GM19452 (cell line): ENCODE data around the gene GSX2.

Source experiments
- ATAC-seq: cut with Tn5 transposase; IDR thresholded peaks from one replicate; pipeline ENCODE4 v1.9.1; 2021; ENCODE audit not compliant: unreplicated experiment

Gene GSX2

DNA sequence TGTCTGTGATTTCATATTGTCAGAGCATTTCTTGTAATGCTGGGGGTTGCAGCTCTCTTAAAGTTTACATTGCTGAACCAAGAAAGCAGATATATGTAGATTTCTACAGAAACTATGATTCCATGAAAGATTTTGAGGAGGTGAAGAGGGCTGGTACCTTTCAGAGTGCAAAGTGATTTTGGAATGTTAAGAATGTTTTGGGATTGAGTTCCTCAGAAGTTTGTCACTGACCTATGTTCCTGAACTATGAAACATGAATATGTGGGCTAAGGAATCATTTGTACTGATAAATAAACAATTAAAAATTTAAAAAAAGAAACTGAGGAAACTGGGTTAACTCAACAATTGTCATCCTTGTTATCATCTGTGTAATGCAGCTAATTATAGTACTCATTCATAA lies 23.3 kb upstream of the GSX2 start:
- no peak for ATAC-seq

DNA sequence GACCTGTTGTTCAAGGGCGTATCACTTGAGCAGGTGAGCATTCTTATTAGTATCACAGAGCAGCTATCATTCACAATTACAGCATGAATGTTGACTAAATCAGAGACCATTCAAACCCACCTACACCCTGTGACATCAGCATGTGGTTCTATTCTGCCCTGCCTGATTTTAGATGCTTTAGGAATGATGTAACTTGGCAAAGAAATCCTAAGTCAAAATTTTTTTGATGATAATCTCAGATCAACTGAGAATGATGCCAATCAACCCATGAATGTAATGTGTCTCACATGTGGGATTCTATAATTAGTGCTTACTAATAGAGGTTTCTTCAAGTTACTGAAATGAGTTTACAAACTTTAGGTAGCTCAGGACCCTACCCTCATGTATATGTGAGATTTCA lies 22.2 kb upstream of the GSX2 start:
- no peak for ATAC-seq

DNA sequence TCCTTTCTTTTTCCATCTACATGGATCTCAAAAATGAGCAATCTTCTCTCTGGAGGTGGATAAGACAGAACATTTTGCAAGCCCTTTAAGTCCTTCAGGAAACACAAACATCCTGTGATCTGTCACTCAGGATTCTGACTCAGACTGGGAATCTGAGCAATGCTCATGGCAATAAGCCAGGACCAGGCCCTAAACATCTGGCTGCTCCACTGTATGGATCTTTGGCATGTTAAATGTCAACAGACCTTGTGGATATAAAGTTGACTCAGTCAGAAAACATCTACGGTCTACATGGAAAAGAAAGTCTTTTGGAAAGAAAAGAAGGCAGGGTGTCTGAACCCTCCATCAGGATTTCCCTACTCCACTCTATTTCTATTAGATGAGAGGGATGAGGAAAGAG lies 17.8 kb upstream of the GSX2 start:
- no peak for ATAC-seq

DNA sequence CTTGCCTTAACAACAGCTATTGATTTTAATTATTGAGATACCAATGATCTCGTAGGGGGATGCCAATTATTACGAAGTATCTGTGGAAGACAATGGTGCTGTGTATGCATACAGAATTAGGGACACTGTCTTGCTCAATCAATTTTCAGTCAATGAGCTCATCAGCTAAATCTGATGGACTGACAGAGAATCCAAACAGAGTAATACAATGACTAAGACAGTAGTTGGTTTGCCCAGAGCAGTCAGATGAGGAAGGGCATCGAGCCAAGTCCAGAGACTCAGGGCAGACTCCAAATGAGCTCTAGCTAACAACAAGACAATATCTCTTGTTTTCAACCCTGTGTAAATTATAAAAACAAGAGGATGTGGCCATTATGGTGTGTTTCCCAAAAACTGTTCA lies 14.7 kb upstream of the GSX2 start:
- ATAC-seq = no peak

DNA sequence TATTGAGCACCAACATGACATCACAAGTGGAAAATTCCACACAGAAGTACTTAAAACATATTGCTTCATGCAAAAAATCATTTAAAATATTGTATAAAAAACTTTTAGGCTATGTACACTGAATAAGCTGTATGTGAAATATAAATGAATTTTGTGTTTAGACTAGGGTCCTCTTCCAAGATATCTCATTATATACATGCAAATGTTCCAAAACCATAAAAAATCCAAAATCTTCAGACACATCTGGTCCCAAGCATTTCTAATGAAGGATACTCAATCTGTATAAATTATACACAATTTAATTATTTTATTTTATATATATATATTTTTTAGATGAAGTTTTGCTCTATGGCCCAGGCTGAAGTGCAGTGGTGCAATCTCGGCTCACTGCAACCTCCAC lies 10.1 kb upstream of the GSX2 start:
- ATAC-seq = no peak

DNA sequence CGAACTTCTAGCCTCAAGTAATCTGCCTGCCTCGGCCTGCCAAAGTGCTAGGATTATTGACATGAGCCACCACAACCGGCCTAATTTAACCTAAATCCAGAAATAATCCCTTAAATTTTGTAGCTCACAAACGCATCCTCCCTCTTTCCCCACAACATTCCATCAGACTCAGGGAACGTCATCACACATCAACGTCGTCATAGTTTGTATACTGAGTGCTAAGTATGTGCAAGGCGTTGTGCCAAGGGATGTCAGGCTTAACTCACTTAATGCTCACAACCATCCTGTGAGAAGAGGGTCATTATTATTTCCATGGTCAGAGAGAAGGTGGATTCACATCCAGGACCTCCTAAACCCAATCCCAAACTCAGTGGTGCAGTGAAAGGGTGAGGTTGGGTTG lies 9.6 kb upstream of the GSX2 start:
- no peak for ATAC-seq

DNA sequence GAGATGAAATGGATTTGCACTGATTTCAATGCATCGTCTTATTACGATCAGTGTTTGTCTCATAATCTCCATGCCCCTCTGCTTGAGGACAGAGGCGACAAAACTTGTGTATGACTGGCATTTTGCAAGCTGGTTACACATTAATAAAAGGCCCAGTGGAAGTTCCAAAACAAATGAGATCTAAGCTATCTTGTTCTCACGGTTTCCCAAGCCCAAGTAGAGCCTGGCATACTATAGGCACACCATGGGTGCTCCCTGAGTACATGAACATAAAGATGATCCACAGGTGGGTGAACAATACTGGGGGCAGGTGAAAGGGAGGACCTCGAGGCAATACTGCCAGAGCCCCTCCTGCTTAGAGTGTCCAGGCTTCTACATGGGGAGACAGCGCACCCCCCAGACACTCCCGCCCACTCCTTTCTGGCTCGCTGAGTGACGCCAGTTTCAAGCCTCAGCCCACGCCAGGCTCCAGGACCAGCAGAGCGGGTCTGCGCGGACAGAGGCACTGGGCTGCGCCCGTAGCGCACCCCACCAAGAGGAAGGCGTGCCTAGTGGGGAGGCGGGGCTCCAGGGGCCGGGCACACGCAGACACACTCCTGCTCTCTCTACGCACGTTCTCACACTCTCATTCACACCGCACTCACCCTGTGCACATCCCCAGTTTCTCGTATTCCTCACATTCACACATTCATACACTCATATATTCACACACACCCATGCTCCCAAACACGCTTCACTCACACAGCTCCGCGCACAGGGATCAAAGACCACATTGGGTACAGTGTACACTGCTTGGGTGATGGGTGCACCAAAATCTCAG lies 8.9 kb upstream of the GSX2 start:
- ATAC-seq = no peak

DNA sequence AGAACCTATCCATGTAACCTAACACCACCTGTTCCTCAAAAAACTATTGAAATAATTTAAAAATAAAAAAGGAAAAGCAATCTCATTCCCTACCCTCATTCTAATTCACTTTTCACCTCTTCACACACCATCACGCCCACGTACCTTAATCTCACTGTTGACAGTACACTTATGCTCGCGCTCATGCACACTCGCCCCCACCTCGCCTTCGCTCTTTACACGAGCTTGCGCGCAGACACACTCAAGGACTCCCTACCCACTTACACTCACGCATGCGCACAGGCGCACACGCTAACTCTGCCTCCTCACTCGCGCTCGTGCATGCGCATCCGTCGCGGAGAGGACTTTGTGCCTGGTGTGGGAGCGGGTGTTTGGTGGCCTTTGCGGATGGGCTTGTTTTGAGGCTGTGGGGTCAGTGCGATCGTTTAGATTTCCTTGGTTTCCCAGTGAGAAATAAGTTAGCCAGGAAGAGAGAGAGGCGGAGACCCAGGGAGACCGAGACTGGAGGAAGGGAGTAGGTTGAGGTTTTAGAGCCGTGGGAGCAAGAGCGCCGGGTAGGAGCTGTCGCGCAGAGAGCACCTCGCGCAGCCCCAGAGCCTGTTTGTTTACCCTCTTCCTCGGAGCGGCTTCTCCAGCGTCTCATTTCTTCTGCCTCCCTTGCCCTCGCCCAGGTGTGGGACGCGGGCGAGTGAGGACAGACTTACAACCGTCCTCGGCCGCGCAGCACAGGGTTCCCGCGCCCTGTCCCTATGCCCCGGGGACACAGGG lies 8.1 kb upstream of the GSX2 start:
- ATAC-seq = peak; percentile 56

DNA sequence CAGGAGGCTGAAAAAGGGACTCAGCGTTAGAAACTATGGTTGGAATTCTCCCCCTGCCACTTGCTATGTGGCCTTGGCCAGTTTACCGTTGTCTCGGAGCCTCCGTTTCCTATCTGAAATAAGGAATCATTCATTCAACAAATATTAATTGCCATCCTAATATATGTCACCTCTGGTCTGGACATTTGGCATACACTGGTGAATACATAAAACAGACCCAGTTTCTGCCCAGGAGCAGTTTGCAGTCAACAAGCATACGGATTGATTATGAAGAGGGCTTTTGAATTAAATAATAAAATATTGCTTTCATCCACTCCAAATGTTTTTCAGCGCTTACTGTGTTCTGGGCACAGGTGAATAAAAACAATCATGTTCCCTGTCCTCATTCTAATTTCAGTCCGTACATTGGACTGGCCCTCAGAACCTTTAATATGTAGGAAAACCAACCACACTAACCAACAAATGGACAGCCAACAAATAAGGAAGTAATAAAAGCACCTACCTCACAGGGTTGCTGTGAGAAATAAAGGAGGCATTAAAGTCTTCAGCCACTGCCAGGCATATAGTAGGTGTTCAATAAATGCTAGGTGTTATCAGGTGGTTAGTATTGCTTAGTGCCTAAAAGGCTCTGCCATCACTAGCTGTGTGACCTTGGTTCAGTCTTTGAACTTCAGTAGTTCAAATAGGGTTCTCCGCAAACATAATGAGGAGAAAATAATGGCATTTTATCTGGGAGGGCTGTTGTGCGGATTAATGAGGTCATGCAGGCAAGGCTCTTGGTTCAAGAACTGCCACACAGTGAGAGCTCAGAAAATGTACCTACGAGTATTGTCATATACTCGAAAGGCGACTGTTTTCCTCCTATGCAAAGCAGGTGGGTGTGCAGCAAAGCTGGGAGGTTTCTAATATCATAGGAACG lies 7.3 kb upstream of the GSX2 start:
- no peak for ATAC-seq

DNA sequence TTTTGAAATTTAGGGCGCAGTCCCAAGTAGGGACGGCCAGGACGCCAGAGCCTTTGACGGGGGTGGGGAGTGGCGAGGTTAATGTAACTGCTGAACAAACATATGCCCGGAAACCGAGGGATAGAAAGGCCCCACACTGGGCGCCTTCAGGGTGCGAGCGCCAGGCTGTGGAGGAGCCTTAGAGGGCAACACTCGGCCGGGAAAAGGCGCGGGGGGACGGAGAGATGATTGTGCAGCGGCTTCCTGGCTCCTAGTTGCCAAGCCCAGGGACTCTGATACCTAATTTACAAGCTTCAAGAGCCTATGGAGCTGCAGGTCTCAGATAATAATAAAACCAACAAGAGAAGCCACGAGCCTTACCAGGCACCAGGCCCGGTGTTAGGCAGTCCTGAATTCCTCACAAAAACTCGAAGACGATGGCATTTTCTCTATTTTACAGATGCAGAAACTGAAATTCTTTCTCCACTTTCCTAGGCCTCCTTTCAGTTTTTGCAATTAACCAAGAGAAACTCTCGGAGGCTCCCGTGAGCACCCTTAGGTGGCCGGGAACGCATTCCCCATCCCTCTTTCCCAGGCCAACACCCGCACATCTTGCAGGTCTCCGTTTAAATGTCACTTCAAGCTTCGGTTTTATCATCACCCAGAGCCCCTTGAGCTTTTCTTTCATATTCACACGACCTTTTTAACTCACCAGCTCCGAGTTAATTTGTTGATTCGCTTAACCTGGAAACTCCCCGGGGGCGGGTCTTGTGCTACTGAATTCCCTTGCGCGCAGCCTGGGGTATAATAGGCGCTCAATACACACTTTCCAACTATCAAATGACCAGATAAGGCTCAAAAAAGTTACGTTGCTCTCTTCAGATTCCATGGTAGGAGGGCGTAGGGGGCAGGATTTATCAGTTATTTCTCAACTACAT lies 6.4 kb upstream of the GSX2 start:
- no peak for ATAC-seq

DNA sequence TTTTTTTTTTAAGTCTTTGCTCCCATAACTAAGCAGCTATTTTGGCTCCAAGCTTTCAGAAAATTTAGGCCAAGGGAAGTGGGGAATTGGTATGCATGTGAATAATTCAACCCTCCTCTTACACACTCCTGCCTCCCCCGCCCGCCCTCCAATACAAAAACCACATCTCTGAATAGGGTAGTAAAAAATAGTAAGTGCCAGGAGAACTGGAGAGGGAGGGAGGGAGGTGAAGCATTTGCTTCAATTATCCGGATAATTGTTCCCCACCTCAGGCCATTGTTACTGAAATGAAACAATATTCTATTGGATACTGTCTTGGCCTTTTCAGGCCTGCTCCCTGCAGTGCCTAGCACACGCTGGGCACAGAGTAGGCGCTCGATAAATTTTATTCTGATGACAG lies 5.5 kb upstream of the GSX2 start:
- ATAC-seq = no peak

DNA sequence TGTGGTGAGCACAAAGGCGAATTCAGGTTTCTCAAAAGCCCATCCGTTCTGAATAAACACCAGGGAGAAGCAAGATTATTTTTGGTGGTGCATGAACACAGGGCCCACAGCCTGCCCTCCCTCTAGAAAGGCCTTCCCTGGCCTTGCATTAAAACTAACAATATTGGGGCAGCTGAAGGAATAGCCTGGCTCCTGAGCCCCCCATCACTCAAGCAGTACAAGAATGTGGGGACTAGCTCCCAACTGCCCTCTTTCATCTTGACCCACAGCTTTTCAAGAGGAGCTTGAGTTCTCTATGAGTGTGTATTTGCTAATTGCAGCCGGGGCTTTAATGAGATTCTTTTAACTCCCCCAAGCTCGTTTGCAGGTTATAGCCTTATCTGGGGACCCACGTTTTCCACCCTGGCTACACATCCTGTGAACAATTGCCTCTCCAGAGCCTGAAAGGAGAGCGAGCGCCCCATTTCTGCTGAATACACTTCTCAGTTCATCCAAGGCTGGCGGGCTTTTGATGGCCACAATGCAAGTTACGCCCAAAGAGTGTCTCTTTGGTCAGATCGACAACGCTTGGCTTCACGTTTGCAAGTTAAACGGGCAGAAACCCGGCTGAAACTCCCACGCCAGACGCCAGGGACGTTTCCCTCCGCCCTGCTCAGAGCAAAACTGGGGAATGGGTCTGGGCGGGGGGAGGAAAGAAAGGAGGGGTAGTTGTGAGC lies 4.7 kb upstream of the GSX2 start:
- ATAC-seq = no peak

DNA sequence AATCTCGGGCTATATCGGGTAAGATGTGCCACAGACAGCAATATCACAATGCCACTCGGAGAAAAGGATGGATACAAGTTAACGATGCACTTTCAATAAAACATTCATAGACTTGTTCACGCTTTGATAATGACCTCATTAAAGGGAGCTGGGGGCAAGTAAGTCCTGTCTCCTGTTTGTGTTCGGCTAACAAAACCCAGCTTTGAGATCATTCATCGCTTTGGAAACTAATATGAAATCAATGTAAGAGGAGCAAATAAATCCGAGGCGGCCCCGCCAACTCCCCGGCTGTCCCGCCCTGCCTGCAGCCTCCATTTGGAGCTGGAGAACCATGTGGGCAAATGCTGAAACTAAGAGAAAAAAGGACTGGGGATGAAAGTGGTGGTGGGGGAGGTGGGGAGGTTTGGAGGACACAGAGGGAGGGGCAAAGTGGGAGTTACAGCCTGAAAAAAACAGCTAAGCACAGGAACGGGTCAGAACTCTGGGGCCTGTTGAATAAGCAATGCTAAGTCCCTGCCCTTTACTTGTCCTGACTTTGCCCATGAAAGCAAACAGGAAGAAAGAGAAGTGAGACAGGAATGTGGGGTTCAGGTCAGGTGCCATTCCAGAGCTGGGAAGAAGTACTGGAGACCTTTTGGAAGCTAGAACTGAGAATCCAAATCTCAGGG lies 3.5 kb upstream of the GSX2 start:
- no peak for ATAC-seq

DNA sequence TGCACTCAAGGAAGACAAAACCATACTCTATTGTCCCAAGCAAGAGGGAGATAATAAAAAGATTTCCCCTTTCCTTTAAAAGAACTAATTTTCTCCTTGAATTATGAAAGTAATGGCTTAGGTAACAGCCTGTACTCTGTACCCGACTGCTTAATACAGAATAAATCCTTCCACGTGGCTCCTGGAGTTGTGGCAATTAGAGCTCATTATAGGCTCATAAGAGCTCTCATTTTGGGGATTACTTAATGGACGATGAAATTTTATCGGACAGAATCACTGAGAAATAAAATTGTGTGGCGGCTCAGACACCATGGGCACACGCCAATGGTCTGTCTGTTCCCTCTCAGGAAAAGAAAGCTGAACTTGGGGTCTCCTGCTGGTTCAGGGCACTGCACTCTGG lies 2.8 kb upstream of the GSX2 start:
- no peak for ATAC-seq

DNA sequence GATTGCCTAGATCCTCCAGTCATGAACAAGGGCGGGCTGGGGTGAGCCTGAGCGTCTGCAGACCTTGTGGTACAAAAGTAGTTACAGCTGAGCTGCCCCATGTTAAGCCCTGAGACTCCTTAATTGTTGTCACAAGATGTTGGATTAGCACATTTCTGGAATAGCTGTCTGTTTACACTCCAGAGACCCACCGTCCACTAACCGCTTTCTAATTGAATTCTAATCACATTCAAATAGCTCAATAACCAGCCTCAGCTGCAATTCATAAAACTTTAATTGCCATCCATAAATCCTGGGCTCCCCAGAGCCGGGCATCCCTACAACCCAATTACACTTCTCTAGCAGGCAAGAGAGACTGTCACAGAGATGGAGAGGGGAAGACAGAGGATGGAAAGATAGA lies 1.6 kb upstream of the GSX2 start:
- no peak for ATAC-seq

DNA sequence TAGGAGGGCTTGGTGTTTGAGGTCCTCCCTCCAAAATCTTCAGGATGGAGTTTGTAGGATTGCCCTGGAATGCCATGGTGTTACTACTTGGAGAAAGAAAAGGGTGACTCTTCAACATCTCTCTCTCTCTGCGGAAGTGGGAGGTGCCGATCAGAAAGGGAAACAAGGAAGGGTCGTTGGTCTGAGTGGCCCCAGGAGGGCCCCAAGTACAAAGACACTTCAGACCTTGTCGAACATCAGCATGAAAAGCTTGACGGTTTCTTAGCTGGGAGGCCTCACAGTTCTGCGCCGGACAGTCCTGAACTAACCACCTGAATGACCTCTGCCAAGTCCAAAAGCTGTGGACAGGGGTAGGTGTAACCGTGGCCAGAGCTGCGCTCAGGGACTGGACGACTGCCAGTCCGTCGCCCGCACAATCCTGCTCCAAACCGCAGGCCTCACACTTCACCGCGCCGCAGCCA lies 646 bp upstream of the GSX2 start:
- ATAC-seq = no peak

DNA sequence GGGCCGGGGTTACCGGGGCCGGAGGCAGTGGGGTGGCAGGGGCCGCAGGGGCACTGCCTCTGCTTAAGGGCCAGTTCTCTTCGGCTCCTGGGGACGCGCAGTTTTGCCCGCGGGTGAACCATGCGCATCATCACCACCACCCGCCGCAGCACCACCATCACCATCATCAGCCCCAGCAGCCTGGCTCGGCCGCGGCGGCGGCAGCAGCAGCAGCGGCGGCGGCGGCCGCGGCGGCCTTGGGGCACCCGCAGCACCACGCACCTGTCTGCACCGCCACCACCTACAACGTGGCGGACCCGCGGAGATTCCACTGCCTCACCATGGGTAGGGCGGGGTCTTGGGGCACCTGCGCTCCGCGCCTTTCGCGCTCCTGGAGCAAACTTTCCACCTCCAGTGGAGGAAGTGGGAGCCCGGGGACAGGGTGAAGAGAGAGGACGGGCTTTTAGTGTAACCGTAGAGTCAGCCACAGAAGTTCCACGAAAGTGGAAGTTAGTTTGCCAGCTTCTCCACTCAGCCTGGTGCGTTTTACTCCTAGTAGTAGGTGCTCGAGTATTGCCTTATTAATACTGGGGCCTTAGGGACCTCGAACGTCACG lies 729 bp downstream of the GSX2 start:
- ATAC-seq = no peak

DNA sequence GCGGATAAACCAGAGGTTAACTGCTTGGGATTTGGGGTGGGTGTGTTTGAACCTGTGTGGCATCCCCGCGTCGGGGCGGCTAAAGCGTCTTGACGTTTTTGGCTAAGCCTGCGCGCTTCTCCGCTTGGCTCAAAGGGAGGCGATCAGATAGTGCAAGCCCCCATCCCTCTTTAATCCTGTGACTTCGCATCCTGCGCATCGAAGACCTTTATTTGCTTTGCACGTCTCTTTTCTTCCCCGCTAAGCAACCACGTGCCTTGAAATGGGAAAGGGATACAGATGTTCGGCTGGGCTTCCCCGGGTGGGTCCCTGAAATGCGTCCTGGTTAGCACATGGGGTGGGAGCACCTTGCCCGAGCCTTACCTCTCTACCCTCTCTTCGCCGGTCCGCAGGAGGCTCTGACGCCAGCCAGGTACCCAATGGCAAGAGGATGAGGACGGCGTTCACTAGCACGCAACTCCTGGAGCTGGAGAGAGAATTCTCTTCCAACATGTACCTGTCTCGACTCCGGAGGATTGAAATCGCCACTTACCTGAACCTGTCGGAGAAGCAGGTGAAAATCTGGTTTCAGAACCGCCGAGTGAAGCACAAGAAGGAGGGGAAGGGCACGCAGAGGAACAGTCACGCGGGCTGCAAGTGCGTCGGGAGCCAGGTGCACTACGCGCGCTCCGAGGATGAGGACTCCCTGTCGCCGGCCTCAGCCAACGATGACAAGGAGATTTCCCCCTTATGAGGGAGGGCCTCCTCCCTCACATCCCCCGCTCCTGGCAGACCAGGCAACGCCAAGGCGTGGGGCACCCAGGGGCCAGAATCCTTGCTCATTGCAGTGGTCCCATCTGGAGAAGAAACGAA lies 1.5 kb downstream of the GSX2 start:
- no peak for ATAC-seq
